GM12872 (cell line): Measurements from ENCODE around the gene LITAFD.

Experiments used
- TF ChIP-seq, protein P1 (sequence below): IDR thresholded peaks from 3 replicates; pipeline ENCODE4 v1.5.1; 2011; ENCODE audit warnings: low read depth, mild to moderate bottlenecking, low read length, moderate library complexity; ENCODE audit not compliant: insufficient read depth

The LITAFD gene

GRCh38 chr16:8929086-8929748 is 47.1 kb downstream of the LITAFD start:
- TF ChIP-seq, protein P1, sequence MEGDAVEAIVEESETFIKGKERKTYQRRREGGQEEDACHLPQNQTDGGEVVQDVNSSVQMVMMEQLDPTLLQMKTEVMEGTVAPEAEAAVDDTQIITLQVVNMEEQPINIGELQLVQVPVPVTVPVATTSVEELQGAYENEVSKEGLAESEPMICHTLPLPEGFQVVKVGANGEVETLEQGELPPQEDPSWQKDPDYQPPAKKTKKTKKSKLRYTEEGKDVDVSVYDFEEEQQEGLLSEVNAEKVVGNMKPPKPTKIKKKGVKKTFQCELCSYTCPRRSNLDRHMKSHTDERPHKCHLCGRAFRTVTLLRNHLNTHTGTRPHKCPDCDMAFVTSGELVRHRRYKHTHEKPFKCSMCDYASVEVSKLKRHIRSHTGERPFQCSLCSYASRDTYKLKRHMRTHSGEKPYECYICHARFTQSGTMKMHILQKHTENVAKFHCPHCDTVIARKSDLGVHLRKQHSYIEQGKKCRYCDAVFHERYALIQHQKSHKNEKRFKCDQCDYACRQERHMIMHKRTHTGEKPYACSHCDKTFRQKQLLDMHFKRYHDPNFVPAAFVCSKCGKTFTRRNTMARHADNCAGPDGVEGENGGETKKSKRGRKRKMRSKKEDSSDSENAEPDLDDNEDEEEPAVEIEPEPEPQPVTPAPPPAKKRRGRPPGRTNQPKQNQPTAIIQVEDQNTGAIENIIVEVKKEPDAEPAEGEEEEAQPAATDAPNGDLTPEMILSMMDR, result no peak

DNA sequence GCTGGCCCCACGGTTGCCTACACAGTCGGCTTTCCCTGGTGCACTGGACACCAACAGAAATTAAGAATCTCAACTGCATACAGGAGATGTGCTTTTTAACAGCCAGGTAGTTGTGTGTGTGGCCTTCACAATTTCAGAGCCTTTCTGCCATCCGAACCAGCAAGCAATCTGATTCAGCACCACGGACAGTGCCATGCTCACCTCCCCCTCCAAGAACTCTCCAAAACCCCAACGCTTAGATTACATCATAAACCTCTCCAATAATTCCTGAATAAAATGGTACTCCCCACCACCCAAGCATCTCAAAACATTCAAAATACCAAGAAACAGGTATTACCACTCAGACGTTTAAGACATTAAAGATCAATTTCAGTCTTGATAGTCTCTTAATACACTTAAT is 49.7 kb downstream of the LITAFD start:
- TF ChIP-seq, protein P1, result no peak

- TF ChIP-seq, protein P1, result no peak
These were observed 52.5 kb downstream of the LITAFD start for GRCh38 chr16:8934601-8935000.
